H1 (cell line): ENCODE results near the gene GALNTL6. TPM values are rescaled to one million over a fixed set of nuclear protein-coding genes. Genes with fewer than 3 reads are reported as not detected.

Experiments
- ASH2L ChIP-seq: fragments of 200-600, 300-600 bp; sonication (generic); IDR thresholded peaks from one replicate; pipeline ENCODE4 v1.7.1; 2017; ENCODE audit warnings: low read length
- BCL11A ChIP-seq, 2 experiments: IDR thresholded peaks; one replicate each; pipeline ENCODE4 v1.6.1; 2011; ENCODE audit warnings: low read depth in 2 of 2, low read length in 2 of 2, mild to moderate bottlenecking in 2 of 2
- NRF1 ChIP-seq: IDR thresholded peaks from 2 replicates; pipeline ENCODE4 v1.6.1; 2011; ENCODE audit warnings: mild to moderate bottlenecking, low read depth, low read length, improper control_type of control experiment
- PHF8 ChIP-seq: fragments of 200-600 bp; sonication (generic); conservative IDR thresholded peaks from 2 replicates; pipeline ENCODE4 v1.7.1; 2012; ENCODE audit warnings: low read depth, mild to moderate bottlenecking, inconsistent platforms, low read length, moderate library complexity
- POLR2AphosphoS5 ChIP-seq: IDR thresholded peaks from 2 replicates; pipeline ENCODE4 v1.6.1; 2011; ENCODE audit warnings: low read depth, low read length
- RBBP5 ChIP-seq: IDR thresholded peaks from 2 replicates; pipeline ENCODE4 v1.7.1; 2012; ENCODE audit warnings: low read depth, mild to moderate bottlenecking, inconsistent platforms, low read length, moderate library complexity, borderline replicate concordance
- RFX5 ChIP-seq: IDR thresholded peaks from 2 replicates; pipeline ENCODE4 v1.6.1; 2011; ENCODE audit warnings: low read depth, low read length, improper control_type of control experiment, borderline replicate concordance
- SIRT6 ChIP-seq: IDR thresholded peaks from one replicate; pipeline ENCODE4 v1.7.1; 2012; ENCODE audit warnings: low read length, inconsistent platforms
- SIX5 ChIP-seq: IDR thresholded peaks from 2 replicates; pipeline ENCODE4 v1.6.1; 2011; ENCODE audit warnings: mild to moderate bottlenecking, low read depth, low read length
- SP1 ChIP-seq: IDR thresholded peaks from 2 replicates; pipeline ENCODE4 v1.6.1; 2011; ENCODE audit warnings: low read depth, low read length
- polyA plus RNA-seq, 7 experiments: library from polyadenylated mRNA; depleted of rRNA in 3 of 7; stranded (reverse) in 5 of 7; unstranded in 2 of 7; fragments of >200 nt in 5 of 7; fragments of 200-250 nt in 2 of 7; gene quantifications; 1 replicate in 5 of 7; 2 replicates in 1 of 7; 4 replicates in 1 of 7; pipeline versions ENCODE4 v1.2.1 to v1.2.3, GENCODE V29; 2011 to 2013; ENCODE audit warnings: missing spikeins in 2 of 7, mixed read lengths in 2 of 7
- total RNA-seq: library from RNA; stranded (reverse); fragmentation: NEBNext Ultra II Directional; extraction: Animal tissue kit (Norgen Biotek cat#: 25700); gene quantifications from 2 replicates; pipeline ENCODE4 v1.2.1, GENCODE V29; 2021
- TF ChIP-seq, protein P1 (sequence below): fragments of 300-600 bp; sonication (generic); IDR thresholded peaks from 2 replicates; pipeline ENCODE4 v1.7.1; 2012; ENCODE audit warnings: low read length, moderate library complexity, mild to moderate bottlenecking, inconsistent platforms; ENCODE audit not compliant: insufficient replicate concordance
- TF ChIP-seq, protein P2 (sequence below): IDR thresholded peaks from 2 replicates; pipeline ENCODE4 v1.6.1; 2012; ENCODE audit warnings: inconsistent platforms

Gene GALNTL6
- total and polyA plus RNA-seq, 2 of the 8 experiments (the other 6 are each of a cell fraction or from before 2014, with no cell fraction given) = 0.03 to 0.32 TPM

DNA sequence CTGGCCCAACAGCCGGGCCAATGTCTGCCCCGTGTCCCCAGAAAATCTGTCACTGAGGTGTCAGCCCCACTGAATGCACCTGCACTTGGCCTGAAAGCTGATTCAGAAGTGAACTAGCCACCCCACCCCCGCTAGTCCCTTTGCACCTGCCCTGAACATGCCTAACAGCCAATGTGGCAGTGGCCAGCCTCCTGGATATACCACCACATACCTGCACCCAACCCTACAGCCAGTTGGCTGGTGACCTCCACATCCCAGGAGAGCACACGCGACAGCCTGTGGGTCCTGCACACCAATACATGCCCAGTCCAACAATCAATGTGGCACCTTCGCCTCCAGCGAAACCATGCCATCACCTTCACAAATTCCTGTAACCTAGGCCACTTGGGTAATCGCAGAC is 116.7 kb downstream of the GALNTL6 start (continued):
- TF ChIP-seq, protein P1, sequence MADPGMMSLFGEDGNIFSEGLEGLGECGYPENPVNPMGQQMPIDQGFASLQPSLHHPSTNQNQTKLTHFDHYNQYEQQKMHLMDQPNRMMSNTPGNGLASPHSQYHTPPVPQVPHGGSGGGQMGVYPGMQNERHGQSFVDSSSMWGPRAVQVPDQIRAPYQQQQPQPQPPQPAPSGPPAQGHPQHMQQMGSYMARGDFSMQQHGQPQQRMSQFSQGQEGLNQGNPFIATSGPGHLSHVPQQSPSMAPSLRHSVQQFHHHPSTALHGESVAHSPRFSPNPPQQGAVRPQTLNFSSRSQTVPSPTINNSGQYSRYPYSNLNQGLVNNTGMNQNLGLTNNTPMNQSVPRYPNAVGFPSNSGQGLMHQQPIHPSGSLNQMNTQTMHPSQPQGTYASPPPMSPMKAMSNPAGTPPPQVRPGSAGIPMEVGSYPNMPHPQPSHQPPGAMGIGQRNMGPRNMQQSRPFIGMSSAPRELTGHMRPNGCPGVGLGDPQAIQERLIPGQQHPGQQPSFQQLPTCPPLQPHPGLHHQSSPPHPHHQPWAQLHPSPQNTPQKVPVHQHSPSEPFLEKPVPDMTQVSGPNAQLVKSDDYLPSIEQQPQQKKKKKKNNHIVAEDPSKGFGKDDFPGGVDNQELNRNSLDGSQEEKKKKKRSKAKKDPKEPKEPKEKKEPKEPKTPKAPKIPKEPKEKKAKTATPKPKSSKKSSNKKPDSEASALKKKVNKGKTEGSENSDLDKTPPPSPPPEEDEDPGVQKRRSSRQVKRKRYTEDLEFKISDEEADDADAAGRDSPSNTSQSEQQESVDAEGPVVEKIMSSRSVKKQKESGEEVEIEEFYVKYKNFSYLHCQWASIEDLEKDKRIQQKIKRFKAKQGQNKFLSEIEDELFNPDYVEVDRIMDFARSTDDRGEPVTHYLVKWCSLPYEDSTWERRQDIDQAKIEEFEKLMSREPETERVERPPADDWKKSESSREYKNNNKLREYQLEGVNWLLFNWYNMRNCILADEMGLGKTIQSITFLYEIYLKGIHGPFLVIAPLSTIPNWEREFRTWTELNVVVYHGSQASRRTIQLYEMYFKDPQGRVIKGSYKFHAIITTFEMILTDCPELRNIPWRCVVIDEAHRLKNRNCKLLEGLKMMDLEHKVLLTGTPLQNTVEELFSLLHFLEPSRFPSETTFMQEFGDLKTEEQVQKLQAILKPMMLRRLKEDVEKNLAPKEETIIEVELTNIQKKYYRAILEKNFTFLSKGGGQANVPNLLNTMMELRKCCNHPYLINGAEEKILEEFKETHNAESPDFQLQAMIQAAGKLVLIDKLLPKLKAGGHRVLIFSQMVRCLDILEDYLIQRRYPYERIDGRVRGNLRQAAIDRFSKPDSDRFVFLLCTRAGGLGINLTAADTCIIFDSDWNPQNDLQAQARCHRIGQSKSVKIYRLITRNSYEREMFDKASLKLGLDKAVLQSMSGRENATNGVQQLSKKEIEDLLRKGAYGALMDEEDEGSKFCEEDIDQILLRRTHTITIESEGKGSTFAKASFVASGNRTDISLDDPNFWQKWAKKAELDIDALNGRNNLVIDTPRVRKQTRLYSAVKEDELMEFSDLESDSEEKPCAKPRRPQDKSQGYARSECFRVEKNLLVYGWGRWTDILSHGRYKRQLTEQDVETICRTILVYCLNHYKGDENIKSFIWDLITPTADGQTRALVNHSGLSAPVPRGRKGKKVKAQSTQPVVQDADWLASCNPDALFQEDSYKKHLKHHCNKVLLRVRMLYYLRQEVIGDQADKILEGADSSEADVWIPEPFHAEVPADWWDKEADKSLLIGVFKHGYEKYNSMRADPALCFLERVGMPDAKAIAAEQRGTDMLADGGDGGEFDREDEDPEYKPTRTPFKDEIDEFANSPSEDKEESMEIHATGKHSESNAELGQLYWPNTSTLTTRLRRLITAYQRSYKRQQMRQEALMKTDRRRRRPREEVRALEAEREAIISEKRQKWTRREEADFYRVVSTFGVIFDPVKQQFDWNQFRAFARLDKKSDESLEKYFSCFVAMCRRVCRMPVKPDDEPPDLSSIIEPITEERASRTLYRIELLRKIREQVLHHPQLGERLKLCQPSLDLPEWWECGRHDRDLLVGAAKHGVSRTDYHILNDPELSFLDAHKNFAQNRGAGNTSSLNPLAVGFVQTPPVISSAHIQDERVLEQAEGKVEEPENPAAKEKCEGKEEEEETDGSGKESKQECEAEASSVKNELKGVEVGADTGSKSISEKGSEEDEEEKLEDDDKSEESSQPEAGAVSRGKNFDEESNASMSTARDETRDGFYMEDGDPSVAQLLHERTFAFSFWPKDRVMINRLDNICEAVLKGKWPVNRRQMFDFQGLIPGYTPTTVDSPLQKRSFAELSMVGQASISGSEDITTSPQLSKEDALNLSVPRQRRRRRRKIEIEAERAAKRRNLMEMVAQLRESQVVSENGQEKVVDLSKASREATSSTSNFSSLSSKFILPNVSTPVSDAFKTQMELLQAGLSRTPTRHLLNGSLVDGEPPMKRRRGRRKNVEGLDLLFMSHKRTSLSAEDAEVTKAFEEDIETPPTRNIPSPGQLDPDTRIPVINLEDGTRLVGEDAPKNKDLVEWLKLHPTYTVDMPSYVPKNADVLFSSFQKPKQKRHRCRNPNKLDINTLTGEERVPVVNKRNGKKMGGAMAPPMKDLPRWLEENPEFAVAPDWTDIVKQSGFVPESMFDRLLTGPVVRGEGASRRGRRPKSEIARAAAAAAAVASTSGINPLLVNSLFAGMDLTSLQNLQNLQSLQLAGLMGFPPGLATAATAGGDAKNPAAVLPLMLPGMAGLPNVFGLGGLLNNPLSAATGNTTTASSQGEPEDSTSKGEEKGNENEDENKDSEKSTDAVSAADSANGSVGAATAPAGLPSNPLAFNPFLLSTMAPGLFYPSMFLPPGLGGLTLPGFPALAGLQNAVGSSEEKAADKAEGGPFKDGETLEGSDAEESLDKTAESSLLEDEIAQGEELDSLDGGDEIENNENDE = no peak
- TF ChIP-seq RFX5 (no peak), POLR2AphosphoS5 (no peak), RBBP5 (no peak), BCL11A (IDR thresholded peaks at IDR 0.05; ENCODE audit: low read depth in 2 of 2, low read length in 2 of 2) (no peak), NRF1 (no peak), PHF8 (no peak), SIRT6 (no peak), SIX5 (no peak), ASH2L (no peak), SP1 (no peak)
- TF ChIP-seq, protein P2, sequence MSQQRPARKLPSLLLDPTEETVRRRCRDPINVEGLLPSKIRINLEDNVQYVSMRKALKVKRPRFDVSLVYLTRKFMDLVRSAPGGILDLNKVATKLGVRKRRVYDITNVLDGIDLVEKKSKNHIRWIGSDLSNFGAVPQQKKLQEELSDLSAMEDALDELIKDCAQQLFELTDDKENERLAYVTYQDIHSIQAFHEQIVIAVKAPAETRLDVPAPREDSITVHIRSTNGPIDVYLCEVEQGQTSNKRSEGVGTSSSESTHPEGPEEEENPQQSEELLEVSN = no peak
